ENCODE data around the gene GJD4.

The GJD4 gene

GRCh38 chr10:35585356-35585755 is 19.8 kb upstream of the GJD4 start:
- no peak overlapping the region for H3K4me3 ChIP-seq (ENCODE audit: low read depth, low read length)
- no peak for DNase-seq (ENCODE audit: low read depth)
- no peak for TF ChIP-seq MYC (IDR thresholded peaks at IDR 0.05; ENCODE audit: low read depth, low read length)
- TF ChIP-seq POLR2A (IDR thresholded peaks at IDR 0.05; ENCODE audit: extremely low read depth, insufficient read length), result no peak
- no peak for TF ChIP-seq MAX (IDR thresholded peaks at IDR 0.05; ENCODE audit: low read depth, low read length)
- no peak for TF ChIP-seq CTCF (IDR thresholded peaks at IDR 0.05; ENCODE audit: low read depth, low read length)

- no peak for TF ChIP-seq CTCF (IDR thresholded peaks at IDR 0.05; ENCODE audit: low read depth, low read length)
- DNase-seq (ENCODE audit: low read depth), result no peak
- H3K4me3 ChIP-seq (ENCODE audit: low read depth, low read length), result no peak overlapping the region
Measured at GRCh38 chr10:35585903-35586535, 19.1 kb upstream of the GJD4 start.

GRCh38 chr10:35588836-35589235 is 16.3 kb upstream of the GJD4 start:
- no peak overlapping the region for H3K4me3 ChIP-seq (ENCODE audit: low read depth, low read length)
- DNase-seq (ENCODE audit: low read depth), result no peak
- no peak for TF ChIP-seq POLR2A (IDR thresholded peaks at IDR 0.05; ENCODE audit: extremely low read depth, insufficient read length)
- TF ChIP-seq MAX (IDR thresholded peaks at IDR 0.05; ENCODE audit: low read depth, low read length), result no peak
- TF ChIP-seq MYC (IDR thresholded peaks at IDR 0.05; ENCODE audit: low read depth, low read length), result no peak

- no peak for TF ChIP-seq MYC (IDR thresholded peaks at IDR 0.05; ENCODE audit: low read depth, low read length)
- no peak for TF ChIP-seq POLR2A (IDR thresholded peaks at IDR 0.05; ENCODE audit: extremely low read depth, insufficient read length)
- no peak for TF ChIP-seq CTCF (IDR thresholded peaks at IDR 0.05; ENCODE audit: low read depth, low read length)
- no peak for TF ChIP-seq MAX (IDR thresholded peaks at IDR 0.05; ENCODE audit: low read depth, low read length)
- DNase-seq (ENCODE audit: low read depth), result no peak
Measured at GRCh38 chr10:35592441-35592840, 12.7 kb upstream of the GJD4 start.

GRCh38 chr10:35594115-35595079 is 10.7 kb upstream of the GJD4 start:
- no peak overlapping the region for H3K4me3 ChIP-seq (ENCODE audit: low read depth, low read length)
- no peak for TF ChIP-seq CTCF (IDR thresholded peaks at IDR 0.05; ENCODE audit: low read depth, low read length)
- TF ChIP-seq POLR2A (IDR thresholded peaks at IDR 0.05; ENCODE audit: extremely low read depth, insufficient read length), result no peak
- TF ChIP-seq MAX (IDR thresholded peaks at IDR 0.05; ENCODE audit: low read depth, low read length), result no peak
- no peak for TF ChIP-seq MYC (IDR thresholded peaks at IDR 0.05; ENCODE audit: low read depth, low read length)
- no peak for DNase-seq (ENCODE audit: low read depth)

More at GRCh38 chr10:35592441-35592840, 12.7 kb upstream of the GJD4 start:
- H3K4me3 ChIP-seq (ENCODE audit: low read depth, low read length), result no peak overlapping the region

- DNase-seq (ENCODE audit: low read depth), result no peak
- no peak for TF ChIP-seq POLR2A (IDR thresholded peaks at IDR 0.05; ENCODE audit: extremely low read depth, insufficient read length)
- no peak for TF ChIP-seq MYC (IDR thresholded peaks at IDR 0.05; ENCODE audit: low read depth, low read length)
- TF ChIP-seq MAX (IDR thresholded peaks at IDR 0.05; ENCODE audit: low read depth, low read length), result no peak
- TF ChIP-seq CTCF (IDR thresholded peaks at IDR 0.05; ENCODE audit: low read depth, low read length), result no peak
- no peak overlapping the region for H3K4me3 ChIP-seq (ENCODE audit: low read depth, low read length)
Measured at GRCh38 chr10:35595106-35595505, 10.0 kb upstream of the GJD4 start.
